HG03095 (cell line): ENCODE results near the gene GRIN2C.

Experiments
- ATAC-seq: cut with Tn5 transposase; IDR thresholded peaks from one replicate; pipeline ENCODE4 v1.9.1; 2021; ENCODE audit warnings: moderate library complexity; ENCODE audit not compliant: unreplicated experiment

The GRIN2C gene

GRCh38 chr17:74850310-74850709, 9.4 kb downstream of the GRIN2C start:
- ATAC-seq = no peak

- ATAC-seq = no peak
Observed at GRCh38 chr17:74848656-74849399, 10.9 kb downstream of the GRIN2C start.

- ATAC-seq = no peak
Observed at GRCh38 chr17:74846621-74847020, 13.1 kb downstream of the GRIN2C start.

GRCh38 chr17:74843352-74843627, 16.4 kb downstream of the GRIN2C start:
- ATAC-seq = no peak

- no peak for ATAC-seq
Observed at GRCh38 chr17:74842599-74843351, 16.9 kb downstream of the GRIN2C start.

- ATAC-seq = no peak
Observed at GRCh38 chr17:74842146-74842598, 17.5 kb downstream of the GRIN2C start.

- ATAC-seq = no peak
Observed at GRCh38 chr17:74840989-74841666, 18.6 kb downstream of the GRIN2C start.

GRCh38 chr17:74839990-74840852, 19.5 kb downstream of the GRIN2C start:
- ATAC-seq = no peak

- no peak for ATAC-seq
Observed at GRCh38 chr17:74838274-74838673, 21.4 kb downstream of the GRIN2C start.

GRCh38 chr17:74836691-74837467, 22.8 kb downstream of the GRIN2C start:
- no peak for ATAC-seq

GRCh38 chr17:74836191-74836590, 23.5 kb downstream of the GRIN2C start:
- ATAC-seq = no peak

GRCh38 chr17:74833501-74834377, 25.9 kb downstream of the GRIN2C start:
- no peak for ATAC-seq

GRCh38 chr17:74832421-74832820, 27.3 kb downstream of the GRIN2C start:
- ATAC-seq = no peak

GRCh38 chr17:74831444-74832146, 28.1 kb downstream of the GRIN2C start:
- ATAC-seq = no peak

- no peak for ATAC-seq
Observed at GRCh38 chr17:74830861-74831260, 28.8 kb downstream of the GRIN2C start.

GRCh38 chr17:74827800-74828199, 31.9 kb downstream of the GRIN2C start:
- no peak for ATAC-seq

- no peak for ATAC-seq
Observed at GRCh38 chr17:74825952-74826719, 33.5 kb downstream of the GRIN2C start.
